ENCODE data around the gene NPAS3. TPM values are rescaled to one million over a fixed set of nuclear protein-coding genes. Genes with fewer than 3 reads are reported as not detected.

Gene NPAS3
- total and polyA plus RNA-seq, 7 donors = 0.36 to 6.4 (median 4.6) TPM; not detected in 2

DNA sequence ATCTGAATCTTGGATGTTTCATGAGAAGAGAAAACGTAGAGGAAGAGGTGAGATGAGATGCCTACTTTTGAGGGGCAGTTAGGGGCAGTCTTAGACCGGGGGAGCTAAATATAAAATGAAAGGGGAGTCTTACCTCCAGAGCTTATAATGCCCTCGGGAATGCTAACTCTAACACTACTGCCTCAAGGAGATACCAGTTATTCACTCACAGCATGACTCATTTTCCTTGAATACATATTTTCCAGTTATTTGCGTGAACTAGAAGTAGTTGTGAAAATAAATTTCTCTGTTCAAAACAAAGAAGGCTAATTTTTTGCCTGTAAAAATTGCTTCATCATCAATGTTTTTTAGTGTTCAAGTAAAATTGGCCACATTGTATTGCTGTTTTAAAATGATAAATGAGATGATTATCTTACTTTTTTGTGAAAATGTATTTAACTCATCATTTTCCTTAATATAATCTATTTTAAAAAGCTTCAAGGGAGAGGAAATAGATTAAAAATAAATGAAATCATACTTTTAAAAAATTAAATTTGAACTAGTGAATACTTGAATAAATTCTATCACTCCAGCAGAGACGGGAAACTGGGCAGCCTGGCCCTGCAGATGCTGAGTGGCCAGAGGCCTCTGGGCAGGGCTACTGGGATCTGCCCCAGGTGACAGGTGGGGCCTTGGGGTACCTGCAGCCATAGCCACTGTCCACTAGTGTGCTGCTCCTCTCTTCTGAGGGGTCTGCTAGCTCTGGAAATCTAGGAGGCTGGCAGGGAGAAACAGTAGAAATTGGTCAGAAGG, 672.9 kb downstream of the NPAS3 start:
- intact Hi-C loops (cut with DNase I) = no loop called here
- Histone ChIP-seq H3K27ac (no peak overlapping the region), H3K36me3 (no peaks in the 10 kb centered on the region), H3K4me1 (no peaks in the 10 kb centered on the region), H3K4me3 (no peak overlapping the region), H3K9me3 (no peaks in the 10 kb centered on the region), H3K27me3 (no peaks in the 10 kb centered on the region)
- TF ChIP-seq POLR2A (IDR thresholded peaks at IDR 0.05) (no peak), POLR2AphosphoS5 (IDR thresholded peaks at IDR 0.05) (no peak), EP300 (IDR thresholded peaks at IDR 0.05) (no peak)
- TF ChIP-seq, protein P1, sequence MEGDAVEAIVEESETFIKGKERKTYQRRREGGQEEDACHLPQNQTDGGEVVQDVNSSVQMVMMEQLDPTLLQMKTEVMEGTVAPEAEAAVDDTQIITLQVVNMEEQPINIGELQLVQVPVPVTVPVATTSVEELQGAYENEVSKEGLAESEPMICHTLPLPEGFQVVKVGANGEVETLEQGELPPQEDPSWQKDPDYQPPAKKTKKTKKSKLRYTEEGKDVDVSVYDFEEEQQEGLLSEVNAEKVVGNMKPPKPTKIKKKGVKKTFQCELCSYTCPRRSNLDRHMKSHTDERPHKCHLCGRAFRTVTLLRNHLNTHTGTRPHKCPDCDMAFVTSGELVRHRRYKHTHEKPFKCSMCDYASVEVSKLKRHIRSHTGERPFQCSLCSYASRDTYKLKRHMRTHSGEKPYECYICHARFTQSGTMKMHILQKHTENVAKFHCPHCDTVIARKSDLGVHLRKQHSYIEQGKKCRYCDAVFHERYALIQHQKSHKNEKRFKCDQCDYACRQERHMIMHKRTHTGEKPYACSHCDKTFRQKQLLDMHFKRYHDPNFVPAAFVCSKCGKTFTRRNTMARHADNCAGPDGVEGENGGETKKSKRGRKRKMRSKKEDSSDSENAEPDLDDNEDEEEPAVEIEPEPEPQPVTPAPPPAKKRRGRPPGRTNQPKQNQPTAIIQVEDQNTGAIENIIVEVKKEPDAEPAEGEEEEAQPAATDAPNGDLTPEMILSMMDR (IDR thresholded peaks at IDR 0.05) = no peak
- no peak for DNase-seq
- 83 to 91% methylated on average over 5 of the region's 5 CpGs for WGBS, 2 donors

DNA sequence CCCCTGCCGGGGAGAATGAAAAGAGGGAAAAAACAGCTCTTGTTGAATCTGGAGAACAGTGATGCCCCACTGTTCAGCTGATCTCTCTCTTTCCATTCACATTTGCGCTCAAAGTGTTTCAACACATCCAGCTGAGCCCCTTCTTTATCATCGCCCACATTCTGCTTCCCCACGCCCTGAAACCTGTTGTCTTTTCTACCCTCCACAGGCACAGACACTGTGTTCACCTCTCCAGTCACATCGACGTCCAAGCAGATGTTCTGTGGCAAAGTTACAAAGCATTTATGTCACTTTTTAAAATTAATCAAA, 673.5 kb downstream of the NPAS3 start:
- 68 to 86% methylated on average over 6 of the region's 6 CpGs for WGBS, 2 donors
- Histone ChIP-seq H3K36me3 (no peaks in the 10 kb centered on the region), H3K4me1 (no peaks in the 10 kb centered on the region), H3K4me3 (no peak overlapping the region), H3K27ac (no peak overlapping the region), H3K9me3 (no peaks in the 10 kb centered on the region), H3K27me3 (no peaks in the 10 kb centered on the region)
- TF ChIP-seq EP300 (IDR thresholded peaks at IDR 0.05) (no peak), POLR2A (IDR thresholded peaks at IDR 0.05) (no peak), POLR2AphosphoS5 (IDR thresholded peaks at IDR 0.05) (no peak)
- TF ChIP-seq, protein P1 (IDR thresholded peaks at IDR 0.05) = no peak
- intact Hi-C loops (cut with DNase I) = no loop called here
- no peak for DNase-seq

DNA sequence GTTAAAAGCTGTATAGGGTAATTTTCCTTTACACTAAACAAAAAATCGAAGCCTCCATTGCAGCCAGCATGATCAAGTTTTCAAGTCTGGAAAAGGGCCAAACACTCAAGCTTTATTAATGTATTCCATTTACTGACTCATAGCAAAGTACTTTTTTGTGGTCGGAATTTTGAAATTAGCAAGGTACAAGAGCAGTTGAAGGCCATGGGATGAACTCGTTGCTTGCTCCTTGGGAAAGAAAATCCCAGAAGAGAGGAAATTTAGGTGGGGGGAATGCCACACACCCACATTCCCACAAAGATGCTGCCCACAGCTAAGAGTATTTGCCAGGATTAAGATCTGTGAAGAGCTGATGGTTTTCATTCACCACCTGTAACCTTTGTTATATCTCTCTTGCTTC, 678.5 kb downstream of the NPAS3 start:
- intact Hi-C loops (cut with DNase I) = no loop called here
- H3K4me3 ChIP-seq = no peak overlapping the region
- TF ChIP-seq, protein P1 (IDR thresholded peaks at IDR 0.05) = no peak
- TF ChIP-seq POLR2AphosphoS5 (IDR thresholded peaks at IDR 0.05) (no peak), POLR2A (IDR thresholded peaks at IDR 0.05) (no peak), EP300 (IDR thresholded peaks at IDR 0.05) (no peak)
- WGBS, 2 donors = 72 to 80% methylated on average over 3 of the region's 3 CpGs
- no peaks in the 10 kb centered on the region for H3K27me3 ChIP-seq
- H3K36me3 ChIP-seq = no peaks in the 10 kb centered on the region
- no peaks in the 10 kb centered on the region for H3K9me3 ChIP-seq
- H3K4me1 ChIP-seq = no peaks in the 10 kb centered on the region
- no peak for DNase-seq
- H3K27ac ChIP-seq = no peak overlapping the region

DNA sequence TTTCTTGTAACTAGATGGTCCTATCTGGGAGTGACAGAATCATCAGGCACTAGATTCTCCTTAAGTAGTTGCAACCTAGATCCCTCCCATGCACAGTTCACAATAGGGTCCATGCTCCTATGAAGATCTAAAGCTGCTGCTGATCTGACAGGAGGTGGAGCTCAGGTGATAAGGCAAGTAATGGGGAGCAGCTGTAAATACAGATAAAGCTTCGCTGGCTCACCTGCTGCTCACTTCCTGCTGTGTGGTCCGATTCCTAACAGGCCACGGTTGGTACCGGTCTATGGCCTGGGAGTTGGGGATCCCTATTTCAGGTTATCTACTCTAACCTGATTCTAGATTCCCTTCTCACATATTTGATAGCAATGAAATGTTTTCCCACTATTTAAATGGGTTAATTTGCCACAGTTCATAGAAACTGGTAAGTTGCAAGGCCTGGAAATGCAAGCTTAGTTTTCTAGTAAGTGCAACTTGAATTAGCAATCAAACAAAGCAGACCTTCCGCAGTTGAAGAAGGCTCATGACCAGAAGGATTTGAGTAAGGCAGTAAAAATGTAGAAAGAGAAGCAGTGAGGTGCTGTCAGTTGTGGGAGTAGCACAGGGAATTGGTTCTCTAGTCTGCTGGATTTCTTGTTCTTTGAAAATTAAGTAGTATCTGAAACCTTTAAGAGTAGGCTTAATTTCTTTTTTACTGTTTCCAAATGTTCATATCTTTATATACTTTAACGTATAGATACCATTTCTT, 679.9 kb downstream of the NPAS3 start:
- Histone ChIP-seq H3K27ac (no peak overlapping the region), H3K36me3 (no peaks in the 10 kb centered on the region), H3K4me3 (no peak overlapping the region), H3K9me3 (peaks cover 0 to 2% (median 0%) of the 10 kb centered on the region in 4 donors), H3K4me1 (no peaks in the 10 kb centered on the region), H3K27me3 (no peaks in the 10 kb centered on the region)
- intact Hi-C loops (cut with DNase I) = no loop called here
- DNase-seq = no peak
- no peak for TF ChIP-seq POLR2A (IDR thresholded peaks at IDR 0.05)
- no peak for TF ChIP-seq POLR2AphosphoS5 (IDR thresholded peaks at IDR 0.05)
- TF ChIP-seq EP300 (IDR thresholded peaks at IDR 0.05) = no peak
- TF ChIP-seq, protein P1 (IDR thresholded peaks at IDR 0.05) = no peak
- WGBS, 2 donors = 82 to 83% methylated on average over 6 of the region's 6 CpGs

Data from sigmoid colon (tissue), 7 donors.